Heart left ventricle (tissue), 16 donors: ENCODE measurements around the gene PRMT9. TPM values are rescaled to one million over a fixed set of nuclear protein-coding genes. Genes with fewer than 3 reads are reported as not detected.

ENCODE experiments used
- ATAC-seq, 4 donors: fragments of 200-7000 bp; cut with Tn5 transposase; one replicate each; pipeline ENCODE4 v1.9.1; 2020 to 2022; ENCODE audit warnings: moderate library complexity in 4 of 4, mild to moderate bottlenecking in 3 of 4, moderate number of reproducible peaks in 1 of 4
- DNase-seq, 5 donors: peaks; one replicate each; pipeline ENCODE4 v3.0.0-alpha.2; 2020
- H3K27ac ChIP-seq, 12 donors: fragments of 200-600 bp; sonication (generic) in 4 of 12; one replicate each; pipeline versions ENCODE4 v1.5.0 to v1.8.0; 2016 to 2022; ENCODE audit warnings: mild to moderate bottlenecking in 2 of 12
- H3K27me3 ChIP-seq, 9 donors: fragments of 200-600 bp; sonication (generic) in 2 of 9; one replicate each; pipeline versions ENCODE4 v1.5.1 to v1.8.0; 2016 to 2022; ENCODE audit warnings: mild to moderate bottlenecking in 3 of 9
- H3K36me3 ChIP-seq, 9 donors: fragments of 200-600 bp; sonication (generic) in 2 of 9; one replicate each; pipeline versions ENCODE4 v1.5.0 to v1.8.0; 2018 to 2022; ENCODE audit warnings: mild to moderate bottlenecking in 2 of 9
- H3K4me1 ChIP-seq, 12 donors: fragments of 200-600 bp; sonication (generic) in 4 of 12; one replicate each; pipeline versions ENCODE4 v1.5.0 to v1.8.0; 2016 to 2022; ENCODE audit warnings: mild to moderate bottlenecking in 3 of 12
- H3K4me3 ChIP-seq, 12 donors: fragments of 200-600 bp; sonication (generic) in 4 of 12; one replicate each; pipeline versions ENCODE4 v1.5.0 to v1.8.0; 2017 to 2022; ENCODE audit warnings: mild to moderate bottlenecking in 9 of 12, moderate library complexity in 4 of 12
- H3K9me3 ChIP-seq, 12 donors: fragments of 200-600 bp; sonication (generic) in 4 of 12; one replicate each; pipeline versions ENCODE4 v1.5.0 to v1.8.0; 2016 to 2022; ENCODE audit warnings: mild to moderate bottlenecking in 1 of 12
- CTCF ChIP-seq, 12 donors: fragments of 200-600 bp; sonication (generic) in 4 of 12; IDR thresholded peaks; one replicate each; pipeline versions ENCODE4 v1.5.0 to v1.8.0; 2018 to 2022; ENCODE audit warnings: antibody characterized with exemption in 12 of 12, mild to moderate bottlenecking in 5 of 12
- POLR2A ChIP-seq, 2 donors: fragments of 450-650 bp; IDR thresholded peaks; one replicate each; pipeline ENCODE4 v1.6.1; 2017; ENCODE audit warnings: antibody characterized with exemption in 2 of 2, mild to moderate bottlenecking in 2 of 2, moderate library complexity in 2 of 2
- WGBS, 4 donors: extraction: QIAGEN DNeasy Blood & Tissue Kit in 2 of 4; methylation state at CpG; one replicate each; pipeline versions ENCODE4 v1.1.5 to v1.1.7; 2013 to 2018; 5-methylcytosine and 5-hydroxymethylcytosine counted together
- intact Hi-C, 10 donors: fragments of 100-400 bp; cut with DNase I; formaldehyde crosslinking; loops; one replicate each; pipeline versions ENCODE4 v1.11.1 to v1.14.2; 2022
- polyA plus RNA-seq, 2 donors: library from polyadenylated mRNA; stranded (reverse); fragments of 200-250 nt; gene quantifications; one replicate each; pipeline ENCODE4 v1.2.3, GENCODE V29; 2013
- total RNA-seq, 9 donors: library from RNA; depleted of rRNA in 2 of 9; stranded (reverse); fragments of >200 nt in 2 of 9; fragmentation: NEBNext Ultra II Directional in 3 of 9; extraction: Animal tissue kit (Norgen Biotek cat#: 25700) in 3 of 9; gene quantifications; one replicate each; pipeline versions ENCODE4 v1.1.0 to v1.2.4, GENCODE V29; 2016 to 2023
- donor health status: ischemic (EF 13 %, LVEDD 7.1; RV severe dilation, severe dysfunction).
- donor health status: healthy with polysubstance abuse.
- donor health status: DM: no; HTN: yes; CAD: no.
- donor health status: DM: no; HTN: no; CAD: no.
- donor health status: ischemic (EF 25% LVEDD 6.9; RV normal size, moderate dysfunction).
- donor health status: ischemic (EF 25% LVEDD 5.7; RV mildly dilated, moderate dysfunction).
- donor health status: healthy.
- donor health status: DM: yes; HTN: yes; CAD: no.
- donor health status: ischemic (EF 35%, LVEDD 5.7; RV mildly dilated, moderate dysfunction).
- donor health status: nonischemic (EF 11% LVEDD 7.7; RV severe dilation, severe dysfunction).
- donor health status: DM: yes; HTN: yes; CAD: no.
- donor health status: PGD.
- donor health status: ischemic (EF 29% LVEDD 5.4; RV normal size, mild dysfunction).
- donor health status: nonischemic (EF 23%, LVEDD 6.1; RV moderate dilation, normal function).

Gene PRMT9
- total and polyA plus RNA-seq, 11 donors: 3.0 to 9.1 (median 5.2) TPM

GRCh38 chr4:147633643-147634042 is 50.3 kb downstream of the PRMT9 start:
- Histone ChIP-seq H3K36me3 (peaks cover 0 to 100% (median 94%) of the 10 kb centered on the region in 9 donors), H3K9me3 (peaks cover 0 to 10% (median 0%) of the 10 kb centered on the region in 12 donors), H3K27me3 (no peaks in the 10 kb centered on the region), H3K4me1 (no peaks in the 10 kb centered on the region), H3K27ac (no peak overlapping the region), H3K4me3 (no peak overlapping the region)
- TF ChIP-seq CTCF (IDR thresholded peaks at IDR 0.05) (no peak), POLR2A (IDR thresholded peaks at IDR 0.05) (no peak)
- intact Hi-C loops: no loop called here
- DNase-seq (no peak), ATAC-seq (no peak)
- 78 to 95% (median 89%) methylated on average over 1 of the region's 1 CpG for WGBS, 4 donors

DNA sequence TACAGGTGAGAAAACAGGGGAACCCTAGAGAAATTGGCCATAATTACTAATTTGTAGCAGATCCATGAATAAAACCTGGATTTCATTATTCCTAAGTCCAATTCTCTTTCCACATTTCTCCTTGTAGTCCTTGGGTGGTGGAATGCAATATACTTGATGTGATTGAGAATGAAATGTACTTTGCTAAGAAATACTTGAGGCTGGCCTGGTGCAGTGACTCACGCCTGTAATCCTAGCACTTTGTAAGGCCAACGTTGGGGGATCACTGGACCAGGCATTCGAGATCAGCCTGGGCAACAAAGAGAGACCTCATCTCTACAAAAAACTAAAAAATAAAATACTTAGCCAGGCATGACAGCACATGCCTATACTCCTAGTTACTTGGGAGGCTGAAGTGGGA is 50.9 kb downstream of the PRMT9 start:
- no peak overlapping the region for H3K27ac ChIP-seq
- no peaks in the 10 kb centered on the region for H3K4me1 ChIP-seq
- no peak overlapping the region for H3K4me3 ChIP-seq
- intact Hi-C loops: no loop called here
- DNase-seq: no peak
- WGBS, 4 donors: 84 to 90% (median 88%) methylated on average over 3 of the region's 3 CpGs
- no peak for ATAC-seq
- H3K36me3 ChIP-seq: peaks cover 0 to 100% (median 98%) of the 10 kb centered on the region in 9 donors
- peaks cover 0 to 10% (median 0%) of the 10 kb centered on the region in 12 donors for H3K9me3 ChIP-seq
- H3K27me3 ChIP-seq: no peaks in the 10 kb centered on the region
- no peak for TF ChIP-seq CTCF (IDR thresholded peaks at IDR 0.05)
- no peak for TF ChIP-seq POLR2A (IDR thresholded peaks at IDR 0.05)

GRCh38 chr4:147629783-147630730 is 53.9 kb downstream of the PRMT9 start:
- no peaks in the 10 kb centered on the region for H3K9me3 ChIP-seq
- H3K36me3 ChIP-seq: peaks cover 0 to 100% (median 99%) of the 10 kb centered on the region in 9 donors
- no peak overlapping the region for H3K27ac ChIP-seq
- 85 to 98% (median 93%) methylated on average over 1 of the region's 1 CpG for WGBS, 4 donors
- H3K4me1 ChIP-seq: no peaks in the 10 kb centered on the region
- intact Hi-C loops: loop anchor here in 2 of 10 donors (10.0 kb wide), 2 partner anchors 235 to 1205 kb away; no protein-coding TSS in a partner anchor
- ATAC-seq: no peak
- no peaks in the 10 kb centered on the region for H3K27me3 ChIP-seq
- TF ChIP-seq CTCF (IDR thresholded peaks at IDR 0.05) (no peak), POLR2A (IDR thresholded peaks at IDR 0.05) (no peak)
- DNase-seq: no peak
- no peak overlapping the region for H3K4me3 ChIP-seq

GRCh38 chr4:147628415-147628814 is 55.5 kb downstream of the PRMT9 start:
- no peaks in the 10 kb centered on the region for H3K9me3 ChIP-seq
- TF ChIP-seq CTCF (IDR thresholded peaks at IDR 0.05): no peak
- TF ChIP-seq POLR2A (IDR thresholded peaks at IDR 0.05): no peak
- H3K4me1 ChIP-seq: no peaks in the 10 kb centered on the region
- no peaks in the 10 kb centered on the region for H3K27me3 ChIP-seq
- intact Hi-C loops: loop anchor here in 2 of 10 donors (10.0 kb wide), 2 partner anchors 236 to 1206 kb away; no protein-coding TSS in a partner anchor
- DNase-seq: no peak
- H3K27ac ChIP-seq: no peak overlapping the region
- peaks cover 0 to 100% (median 99%) of the 10 kb centered on the region in 9 donors for H3K36me3 ChIP-seq
- no peak overlapping the region for H3K4me3 ChIP-seq
- 70 to 80% (median 74%) methylated on average over 3 of the region's 3 CpGs for WGBS, 4 donors
- ATAC-seq: no peak
